Keratinocyte (primary cell): Measurements from ENCODE around the gene CCDC71.

Experiments used
- CTCF ChIP-seq, 3 experiments: IDR thresholded peaks in 1 of 3; conservative IDR thresholded peaks in 1 of 3; optimal IDR thresholded peaks in 1 of 3; 2 replicates in 2 of 3; 3 replicates in 1 of 3; pipeline versions ENCODE3 to v1.5.1; 2011; ENCODE audit warnings: low read length in 3 of 3, mild to moderate bottlenecking in 3 of 3, moderate library complexity in 2 of 3, control low read depth in 1 of 3, inconsistent platforms in 1 of 3; ENCODE audit not compliant: insufficient read depth in 2 of 3; ENCODE audit errors: extremely low read depth in 1 of 3
- EZH2 ChIP-seq: IDR thresholded peaks from one replicate; pipeline ENCODE4 v1.6.1; 2012; ENCODE audit warnings: inconsistent platforms, mild to moderate bottlenecking, low read length, moderate library complexity

DNA sequence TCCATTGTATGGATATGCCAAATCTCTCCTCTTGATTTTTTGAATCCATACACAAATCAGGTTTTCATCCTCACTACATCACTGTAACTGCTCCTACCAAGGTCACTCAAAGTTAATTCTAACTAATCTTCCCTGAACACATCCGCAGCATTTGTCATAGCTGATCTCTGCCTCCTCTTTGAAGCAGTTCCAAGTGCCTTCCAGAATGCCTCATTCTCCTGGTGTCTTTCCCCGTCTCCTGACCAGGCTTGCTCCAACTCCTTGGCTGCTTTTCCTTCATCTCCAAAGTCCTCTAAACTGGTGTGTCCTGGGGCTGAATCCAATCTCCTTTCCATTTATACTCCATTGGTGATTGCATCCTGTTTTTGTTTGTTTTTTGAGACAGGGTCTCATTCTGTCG is 32.0 kb upstream of the CCDC71 start:
- TF ChIP-seq CTCF (optimal IDR thresholded peaks at IDR 0.05 in 1 of 3, IDR thresholded peaks at IDR 0.05 in 1 of 3, conservative IDR thresholded peaks at IDR 0.05 in 1 of 3; ENCODE audit: extremely low read depth in 1 of 3, insufficient read depth in 2 of 3, low read length in 3 of 3) = no peak
- TF ChIP-seq EZH2 = no peak
